ENCODE results near the gene MSRB2.
A peak's percentile ranks its signal among the peaks of the same experiment; 100 is the strongest.

The MSRB2 gene

DNA sequence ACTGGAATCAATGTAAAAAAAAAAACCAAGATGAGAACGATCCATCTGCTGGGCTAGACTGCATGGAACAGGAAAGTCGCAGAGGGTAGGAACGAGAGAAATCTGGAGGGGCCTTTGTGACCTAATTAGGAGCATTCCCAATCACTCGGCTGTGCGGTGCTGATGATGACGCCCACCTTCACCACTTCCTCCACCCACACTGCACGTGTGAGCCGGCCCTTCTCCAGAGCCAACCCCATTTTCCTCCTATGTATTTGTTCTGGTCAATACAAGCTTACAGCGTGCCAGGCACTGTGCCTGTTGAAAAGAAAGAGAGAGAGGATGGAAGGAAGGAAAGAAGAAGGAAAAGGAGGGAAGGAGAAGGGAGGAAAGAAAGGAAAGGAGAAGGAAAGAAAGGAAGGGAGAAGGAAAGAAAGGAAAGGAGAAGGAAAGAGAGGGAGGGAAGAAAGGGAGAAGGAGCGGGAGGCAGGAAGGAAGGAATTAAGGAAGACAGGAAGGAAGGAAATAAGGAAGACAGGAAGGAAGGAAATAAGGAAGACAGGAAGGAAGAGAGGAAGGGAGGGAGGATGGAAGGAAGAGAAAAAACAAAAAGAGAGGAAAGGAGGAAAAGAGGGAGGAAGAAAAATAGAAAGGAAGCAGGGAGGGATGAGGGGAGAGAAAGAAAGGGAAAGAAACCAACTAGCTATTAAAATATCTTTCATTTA lies 61.2 kb downstream of the MSRB2 start:
- Histone ChIP-seq H3K27me3 (replicated peaks in 2 of 5; ENCODE audit: control insufficient read depth in 4 of 5, insufficient read depth in 5 of 5, low read length in 4 of 5) (peaks cover 0 to 29% (median 7%) of the 10 kb centered on the region in 5 experiments), H3K4me3 (ENCODE audit: control insufficient read depth in 1 of 7, extremely low read depth in 1 of 7, insufficient read depth in 4 of 7, low read depth in 2 of 7, low read length in 6 of 7) (no peak overlapping the region), H3K36me3 (ENCODE audit: control insufficient read depth in 4 of 4, insufficient read depth in 4 of 4, low read length in 3 of 4) (no peaks in the 10 kb centered on the region), H3K27ac (ENCODE audit: insufficient read depth in 1 of 2, low read depth in 1 of 2, low read length in 2 of 2, poor library complexity in 1 of 2, severe bottlenecking in 2 of 2) (no peak overlapping the region), H3K9me3 (ENCODE audit: control extremely low read depth in 1 of 5, control insufficient read depth in 4 of 5, insufficient read depth in 2 of 5, low read depth in 1 of 5, low read length in 4 of 5) (no peaks in the 10 kb centered on the region), H3K4me1 (ENCODE audit: control extremely low read depth in 1 of 4, control insufficient read depth in 4 of 4, insufficient read depth in 4 of 4, low read length in 3 of 4) (peaks cover 0 to 3% (median 1%) of the 10 kb centered on the region in 4 experiments)
- DNase-seq = no peak
- POLR2A ChIA-PET = no interaction called here
- 63% methylated on average over 9 of the region's 10 CpGs for WGBS (ENCODE audit: insufficient coverage)
- CTCF ChIA-PET = interaction anchor here (0.9 to 2.5 kb wide), 5 partner anchors 12 to 369 kb away, joined by 3 to 9 read pairs (median 4); no protein-coding TSS in a partner anchor

DNA sequence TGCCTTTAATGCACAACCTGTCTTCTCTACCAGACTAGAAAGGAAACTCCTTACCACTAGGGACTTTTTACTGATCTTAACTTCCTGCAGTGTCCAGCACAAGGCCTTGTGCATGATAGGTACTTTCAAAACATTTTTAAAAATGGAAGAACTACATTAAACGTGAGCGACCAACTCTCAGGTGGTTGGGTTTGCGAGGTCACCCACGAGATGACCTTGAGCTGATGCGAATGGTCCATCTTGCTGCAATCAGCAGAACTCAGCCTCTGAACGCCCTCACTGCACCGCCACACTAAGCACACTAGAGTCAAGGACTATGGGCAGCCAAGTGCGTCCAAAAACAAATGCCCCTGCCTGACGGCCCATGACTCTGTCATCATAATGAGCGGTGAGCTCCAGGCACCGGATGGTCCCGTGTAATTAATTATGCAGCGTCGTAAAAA lies 61.9 kb downstream of the MSRB2 start:
- Histone ChIP-seq H3K9me3 (ENCODE audit: control extremely low read depth in 1 of 5, control insufficient read depth in 4 of 5, insufficient read depth in 2 of 5, low read depth in 1 of 5, low read length in 4 of 5) (no peaks in the 10 kb centered on the region), H3K4me1 (ENCODE audit: control extremely low read depth in 1 of 4, control insufficient read depth in 4 of 4, insufficient read depth in 4 of 4, low read length in 3 of 4) (peaks cover 0 to 3% (median 1%) of the 10 kb centered on the region in 4 experiments), H3K27me3 (replicated peaks in 2 of 5; ENCODE audit: control insufficient read depth in 4 of 5, insufficient read depth in 5 of 5, low read length in 4 of 5) (peaks cover 0 to 33% (median 7%) of the 10 kb centered on the region in 5 experiments), H3K4me3 (ENCODE audit: control insufficient read depth in 1 of 7, extremely low read depth in 1 of 7, insufficient read depth in 4 of 7, low read depth in 2 of 7, low read length in 6 of 7) (no peak overlapping the region), H3K27ac (ENCODE audit: insufficient read depth in 1 of 2, low read depth in 1 of 2, low read length in 2 of 2, poor library complexity in 1 of 2, severe bottlenecking in 2 of 2) (no peak overlapping the region), H3K36me3 (ENCODE audit: control insufficient read depth in 4 of 4, insufficient read depth in 4 of 4, low read length in 3 of 4) (no peaks in the 10 kb centered on the region)
- ChIA-PET POLR2A (no interaction called here), CTCF (interaction anchor here (0.6 to 2.5 kb wide), 13 partner anchors 12 to 368 kb away, joined by 3 to 9 read pairs (median 4); no protein-coding TSS in a partner anchor)
- DNase-seq = no peak
- 70% methylated on average over 14 of the region's 14 CpGs for WGBS (ENCODE audit: insufficient coverage)

DNA sequence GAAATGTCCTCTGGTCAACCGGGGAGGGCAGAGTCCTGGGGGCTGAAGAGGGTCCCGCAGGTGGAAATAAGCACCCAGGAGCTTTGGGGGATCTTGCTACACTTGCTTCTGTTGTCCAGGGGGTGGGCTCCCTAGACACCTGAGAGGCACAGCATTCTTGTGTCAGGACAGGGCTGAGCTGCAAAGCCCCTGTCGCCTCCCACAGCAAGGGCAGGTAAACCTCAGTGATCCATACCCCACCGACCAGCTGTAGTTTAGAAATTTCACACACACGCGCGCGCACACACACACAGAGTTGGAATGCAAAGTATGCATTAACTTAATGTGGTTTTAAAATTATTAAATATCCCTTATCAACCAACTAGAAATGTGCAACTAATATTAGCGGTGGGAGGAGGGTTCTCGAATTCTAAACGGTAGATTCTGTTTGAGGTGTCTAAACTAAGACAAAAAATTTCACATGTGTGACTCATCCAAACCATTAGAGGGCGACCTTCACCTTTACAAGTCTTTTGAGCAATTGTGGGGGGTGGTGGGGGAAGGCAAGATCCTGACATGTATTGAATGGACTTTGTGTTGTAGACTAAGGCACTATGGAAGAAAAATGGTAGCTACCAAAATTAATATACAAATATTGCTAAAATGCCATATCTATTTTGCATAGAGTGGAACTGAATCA lies 62.5 kb downstream of the MSRB2 start:
- Histone ChIP-seq H3K36me3 (ENCODE audit: control insufficient read depth in 4 of 4, insufficient read depth in 4 of 4, low read length in 3 of 4) (no peaks in the 10 kb centered on the region), H3K4me3 (ENCODE audit: control insufficient read depth in 1 of 7, extremely low read depth in 1 of 7, insufficient read depth in 4 of 7, low read depth in 2 of 7, low read length in 6 of 7) (peak overlapping the region in 1 of 7 experiments; percentile 38), H3K27ac (ENCODE audit: insufficient read depth in 1 of 2, low read depth in 1 of 2, low read length in 2 of 2, poor library complexity in 1 of 2, severe bottlenecking in 2 of 2) (no peak overlapping the region), H3K9me3 (ENCODE audit: control extremely low read depth in 1 of 5, control insufficient read depth in 4 of 5, insufficient read depth in 2 of 5, low read depth in 1 of 5, low read length in 4 of 5) (no peaks in the 10 kb centered on the region), H3K4me1 (ENCODE audit: control extremely low read depth in 1 of 4, control insufficient read depth in 4 of 4, insufficient read depth in 4 of 4, low read length in 3 of 4) (peaks cover 0 to 3% (median 1%) of the 10 kb centered on the region in 4 experiments), H3K27me3 (replicated peaks in 2 of 5; ENCODE audit: control insufficient read depth in 4 of 5, insufficient read depth in 5 of 5, low read length in 4 of 5) (peaks cover 0 to 38% (median 7%) of the 10 kb centered on the region in 5 experiments)
- ChIA-PET POLR2A (no interaction called here), CTCF (interaction anchor here (0.6 to 2.5 kb wide), 21 partner anchors 11 to 1064 kb away, joined by 3 to 9 read pairs (median 3); no protein-coding TSS in a partner anchor)
- whole genome bisulfite sequencing (ENCODE audit: insufficient coverage) = 38% methylated on average over 2 of the region's 12 CpGs
- peak; percentile 52 to 69 (median 68) for DNase-seq

DNA sequence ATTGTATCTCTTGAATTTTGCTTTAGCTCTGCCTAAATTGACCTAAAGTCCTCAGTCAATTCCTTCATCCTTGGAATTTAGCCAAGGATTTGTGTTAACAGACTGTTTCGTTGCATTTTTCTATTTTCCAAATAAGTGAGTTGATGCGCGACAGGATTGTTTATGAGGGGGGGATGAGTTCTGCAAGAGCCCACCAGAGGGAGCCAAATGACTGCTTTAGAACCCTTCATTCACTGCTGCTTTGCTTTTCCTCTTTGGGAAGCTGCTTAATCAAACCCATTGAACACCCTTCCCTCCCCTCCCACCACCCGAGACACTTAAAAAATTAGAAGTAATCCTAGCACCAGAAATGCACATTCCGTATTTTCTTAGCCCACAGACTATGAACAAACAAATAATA lies 63.0 kb downstream of the MSRB2 start:
- Histone ChIP-seq H3K27ac (ENCODE audit: insufficient read depth in 1 of 2, low read depth in 1 of 2, low read length in 2 of 2, poor library complexity in 1 of 2, severe bottlenecking in 2 of 2) (no peak overlapping the region), H3K9me3 (ENCODE audit: control extremely low read depth in 1 of 5, control insufficient read depth in 4 of 5, insufficient read depth in 2 of 5, low read depth in 1 of 5, low read length in 4 of 5) (no peaks in the 10 kb centered on the region), H3K27me3 (replicated peaks in 2 of 5; ENCODE audit: control insufficient read depth in 4 of 5, insufficient read depth in 5 of 5, low read length in 4 of 5) (peaks cover 0 to 38% (median 7%) of the 10 kb centered on the region in 5 experiments), H3K36me3 (ENCODE audit: control insufficient read depth in 4 of 4, insufficient read depth in 4 of 4, low read length in 3 of 4) (no peaks in the 10 kb centered on the region), H3K4me1 (ENCODE audit: control extremely low read depth in 1 of 4, control insufficient read depth in 4 of 4, insufficient read depth in 4 of 4, low read length in 3 of 4) (peaks cover 0 to 3% (median 1%) of the 10 kb centered on the region in 4 experiments), H3K4me3 (ENCODE audit: control insufficient read depth in 1 of 7, extremely low read depth in 1 of 7, insufficient read depth in 4 of 7, low read depth in 2 of 7, low read length in 6 of 7) (peak overlapping the region in 1 of 7 experiments; percentile 38)
- WGBS (ENCODE audit: insufficient coverage) = 0% methylated on average over 1 of the region's 5 CpGs
- CTCF ChIA-PET = interaction anchor here (0.6 to 2.5 kb wide), 19 partner anchors 9 to 1064 kb away, joined by 3 to 9 read pairs (median 4); no protein-coding TSS in a partner anchor
- DNase-seq = peak; percentile 56 to 74 (median 68)
- POLR2A ChIA-PET = no interaction called here

DNA sequence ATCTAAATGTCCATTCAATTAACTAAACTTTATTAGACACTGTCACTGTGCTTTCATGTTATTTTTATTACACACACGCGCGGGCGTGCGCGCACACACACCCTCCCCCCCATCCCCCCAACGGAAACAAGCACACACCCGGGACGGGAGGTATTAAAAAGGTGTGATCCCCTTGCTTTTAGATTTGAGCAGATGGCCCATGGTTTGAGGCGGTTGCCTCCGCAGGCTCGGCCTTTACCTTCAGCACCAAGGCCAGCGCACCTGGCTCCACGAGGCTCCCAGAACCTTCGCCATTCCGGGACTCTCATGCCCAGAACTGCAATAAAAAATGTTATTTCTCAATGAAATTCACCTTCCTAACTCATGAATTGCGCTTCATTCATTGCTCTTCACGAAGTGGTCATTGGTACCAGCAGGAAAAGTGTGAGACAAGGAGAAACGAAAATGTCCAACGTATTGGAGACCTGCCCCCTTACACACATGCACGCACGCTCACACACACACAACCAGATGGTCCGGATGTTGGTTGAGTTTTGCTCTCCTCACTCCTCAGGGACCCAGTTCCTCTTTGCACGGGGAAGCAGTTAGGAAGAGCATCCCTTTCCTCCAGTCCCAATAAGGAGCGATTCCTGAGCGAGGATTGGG lies 76.0 kb downstream of the MSRB2 start:
- ChIA-PET CTCF (interaction anchor here (1.4 kb wide), 1 partner anchor 14 kb away, joined by 3 read pairs; no protein-coding TSS in a partner anchor), POLR2A (no interaction called here)
- H3K36me3 ChIP-seq (ENCODE audit: control insufficient read depth in 4 of 4, insufficient read depth in 4 of 4, low read length in 3 of 4) = no peaks in the 10 kb centered on the region
- H3K9me3 ChIP-seq (ENCODE audit: control extremely low read depth in 1 of 5, control insufficient read depth in 4 of 5, insufficient read depth in 2 of 5, low read depth in 1 of 5, low read length in 4 of 5) = peaks cover 0 to 2% (median 0%) of the 10 kb centered on the region in 5 experiments
- H3K4me3 ChIP-seq (ENCODE audit: control insufficient read depth in 1 of 7, extremely low read depth in 1 of 7, insufficient read depth in 4 of 7, low read depth in 2 of 7, low read length in 6 of 7) = no peak overlapping the region
- peak; percentile 22 to 60 (median 57) for DNase-seq
- H3K27ac ChIP-seq (ENCODE audit: insufficient read depth in 1 of 2, low read depth in 1 of 2, low read length in 2 of 2, poor library complexity in 1 of 2, severe bottlenecking in 2 of 2) = no peak overlapping the region
- H3K27me3 ChIP-seq (replicated peaks in 2 of 5; ENCODE audit: control insufficient read depth in 4 of 5, insufficient read depth in 5 of 5, low read length in 4 of 5) = peaks cover 11 to 86% (median 44%) of the 10 kb centered on the region in 5 experiments
- H3K4me1 ChIP-seq (ENCODE audit: control extremely low read depth in 1 of 4, control insufficient read depth in 4 of 4, insufficient read depth in 4 of 4, low read length in 3 of 4) = peaks cover 0 to 12% (median 5%) of the 10 kb centered on the region in 4 experiments
- WGBS (ENCODE audit: insufficient coverage) = 10% methylated on average over 13 of the region's 26 CpGs

Measured in common myeloid progenitor, CD34-positive (primary cell).